ENCODE results near the gene TCTN2. TPM values are rescaled to one million over a fixed set of nuclear protein-coding genes. Genes with fewer than 3 reads are reported as not detected.

TCTN2 gene
- total and polyA plus RNA-seq, 10 of the 15 experiments (the other 5 are each of a cell fraction or from before 2014, with no cell fraction given) = 0.55 to 5.5 (median 3.3) TPM

DNA sequence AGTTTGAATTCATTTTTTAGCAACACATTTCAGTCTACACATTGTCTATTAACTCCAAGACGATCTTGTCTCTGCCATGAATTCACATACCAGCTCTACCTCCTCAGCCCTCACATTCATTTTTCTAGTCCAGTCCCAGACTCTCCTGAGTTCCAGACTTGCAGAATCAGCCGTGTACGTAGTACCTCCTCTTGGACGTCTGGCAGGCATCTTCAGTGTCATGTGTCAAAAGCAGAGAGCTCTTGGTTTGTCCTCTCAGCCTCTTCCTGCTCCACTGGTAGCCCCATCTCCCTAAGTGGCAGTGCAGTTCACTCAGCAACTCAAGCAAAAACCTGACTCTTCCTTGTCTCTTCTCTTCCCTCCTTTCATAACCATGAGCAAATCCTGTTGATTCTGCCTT, 14.5 kb upstream of the TCTN2 start (continued):
- no peak for TF ChIP-seq NFYB (IDR thresholded peaks at IDR 0.05; ENCODE audit: insufficient read depth, low read depth, low read length)
- no peak for TF ChIP-seq MTA2 (IDR thresholded peaks at IDR 0.05; ENCODE audit: low read depth)
- TF ChIP-seq HDAC2 (IDR thresholded peaks at IDR 0.05) = no peak
- TF ChIP-seq SMC3 (IDR thresholded peaks at IDR 0.05; ENCODE audit: borderline replicate concordance, low read length) = no peak
- TF ChIP-seq MYC (IDR thresholded peaks at IDR 0.05; ENCODE audit: insufficient read depth, insufficient read length, insufficient replicate concordance, low read length, severe bottlenecking) = no peak

DNA sequence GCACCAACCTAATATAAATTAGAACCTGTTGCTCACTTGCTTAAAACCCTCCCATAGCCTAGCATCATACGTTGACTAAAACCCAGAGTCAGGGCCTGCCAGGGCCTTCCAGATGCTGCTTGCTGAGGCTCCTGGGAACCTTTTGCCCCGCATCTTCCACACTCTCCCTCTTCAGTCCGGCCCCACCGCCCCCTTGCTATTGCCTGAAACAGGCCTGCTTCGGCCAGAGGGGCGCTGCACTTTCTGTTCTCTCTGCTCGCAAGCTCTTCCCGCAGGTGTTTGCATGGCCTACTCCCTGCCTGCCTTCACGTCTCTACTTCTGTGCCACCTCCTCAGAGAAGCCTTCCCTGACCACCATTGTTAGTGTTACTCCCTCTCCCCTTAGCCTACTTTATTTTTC, 13.7 kb upstream of the TCTN2 start:
- H3K9ac ChIP-seq (ENCODE audit: control insufficient read depth, insufficient read depth, low read length) = no peak overlapping the region
- no peak overlapping the region for H3K4me2 ChIP-seq (ENCODE audit: control insufficient read depth, insufficient read depth)
- no peaks in the 10 kb centered on the region for H3K9me3 ChIP-seq (replicated peaks; ENCODE audit: control insufficient read depth, insufficient read depth, low read length)
- no peaks in the 10 kb centered on the region for H3K79me2 ChIP-seq (ENCODE audit: control insufficient read depth, insufficient read depth, low read length)
- 97% methylated on average over 9 of the region's 9 CpGs for WGBS (ENCODE audit: insufficient coverage, insufficient replicate concordance, low lambda C conversion rate, missing lambda C conversion rate)
- H3K4me1 ChIP-seq (ENCODE audit: control insufficient read depth, insufficient read depth, low read length) = peaks cover 46% of the 10 kb centered on the region
- no peak overlapping the region for H2AFZ ChIP-seq (ENCODE audit: control insufficient read depth, low read depth, low read length)
- in situ Hi-C loops (cut with MboI) = no loop called here
- CTCF ChIA-PET = no interaction called here
- RAD21 ChIA-PET (ENCODE audit: unreplicated experiment) = interaction anchor here (0.7 to 1.2 kb wide), 3 partner anchors 17 to 27 kb away, joined by 3 read pairs; no protein-coding TSS in a partner anchor
- no peak for TF ChIP-seq POLR2A (IDR thresholded peaks at IDR 0.05; ENCODE audit: low read depth, low read length)
- TF ChIP-seq YBX1 (IDR thresholded peaks at IDR 0.05) = no peak
- TF ChIP-seq, protein P1, sequence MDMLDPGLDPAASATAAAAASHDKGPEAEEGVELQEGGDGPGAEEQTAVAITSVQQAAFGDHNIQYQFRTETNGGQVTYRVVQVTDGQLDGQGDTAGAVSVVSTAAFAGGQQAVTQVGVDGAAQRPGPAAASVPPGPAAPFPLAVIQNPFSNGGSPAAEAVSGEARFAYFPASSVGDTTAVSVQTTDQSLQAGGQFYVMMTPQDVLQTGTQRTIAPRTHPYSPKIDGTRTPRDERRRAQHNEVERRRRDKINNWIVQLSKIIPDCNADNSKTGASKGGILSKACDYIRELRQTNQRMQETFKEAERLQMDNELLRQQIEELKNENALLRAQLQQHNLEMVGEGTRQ (IDR thresholded peaks at IDR 0.05; ENCODE audit: borderline replicate concordance, low read depth, low read length) = no peak
- TF ChIP-seq CREM (IDR thresholded peaks at IDR 0.05; ENCODE audit: low read depth) = no peak
- TF ChIP-seq ZNF24 (IDR thresholded peaks at IDR 0.05) = no peak
- no peak for TF ChIP-seq USF1 (IDR thresholded peaks at IDR 0.05; ENCODE audit: borderline replicate concordance, extremely low read length, insufficient read depth, low read depth, low read length)
- TF ChIP-seq, protein P2, sequence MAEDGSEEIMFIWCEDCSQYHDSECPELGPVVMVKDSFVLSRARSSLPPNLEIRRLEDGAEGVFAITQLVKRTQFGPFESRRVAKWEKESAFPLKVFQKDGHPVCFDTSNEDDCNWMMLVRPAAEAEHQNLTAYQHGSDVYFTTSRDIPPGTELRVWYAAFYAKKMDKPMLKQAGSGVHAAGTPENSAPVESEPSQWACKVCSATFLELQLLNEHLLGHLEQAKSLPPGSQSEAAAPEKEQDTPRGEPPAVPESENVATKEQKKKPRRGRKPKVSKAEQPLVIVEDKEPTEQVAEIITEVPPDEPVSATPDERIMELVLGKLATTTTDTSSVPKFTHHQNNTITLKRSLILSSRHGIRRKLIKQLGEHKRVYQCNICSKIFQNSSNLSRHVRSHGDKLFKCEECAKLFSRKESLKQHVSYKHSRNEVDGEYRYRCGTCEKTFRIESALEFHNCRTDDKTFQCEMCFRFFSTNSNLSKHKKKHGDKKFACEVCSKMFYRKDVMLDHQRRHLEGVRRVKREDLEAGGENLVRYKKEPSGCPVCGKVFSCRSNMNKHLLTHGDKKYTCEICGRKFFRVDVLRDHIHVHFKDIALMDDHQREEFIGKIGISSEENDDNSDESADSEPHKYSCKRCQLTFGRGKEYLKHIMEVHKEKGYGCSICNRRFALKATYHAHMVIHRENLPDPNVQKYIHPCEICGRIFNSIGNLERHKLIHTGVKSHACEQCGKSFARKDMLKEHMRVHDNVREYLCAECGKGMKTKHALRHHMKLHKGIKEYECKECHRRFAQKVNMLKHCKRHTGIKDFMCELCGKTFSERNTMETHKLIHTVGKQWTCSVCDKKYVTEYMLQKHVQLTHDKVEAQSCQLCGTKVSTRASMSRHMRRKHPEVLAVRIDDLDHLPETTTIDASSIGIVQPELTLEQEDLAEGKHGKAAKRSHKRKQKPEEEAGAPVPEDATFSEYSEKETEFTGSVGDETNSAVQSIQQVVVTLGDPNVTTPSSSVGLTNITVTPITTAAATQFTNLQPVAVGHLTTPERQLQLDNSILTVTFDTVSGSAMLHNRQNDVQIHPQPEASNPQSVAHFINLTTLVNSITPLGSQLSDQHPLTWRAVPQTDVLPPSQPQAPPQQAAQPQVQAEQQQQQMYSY (CRISPR knock-in tag; IDR thresholded peaks at IDR 0.05) = no peak
- TF ChIP-seq TBL1XR1 (IDR thresholded peaks at IDR 0.05; ENCODE audit: low read depth, low read length) = no peak
- POLR2A ChIA-PET = interaction anchor here (0.6 to 6.8 kb wide), 3 partner anchors 22 to 293 kb away, joined by 3 to 56 read pairs (median 4); partner anchors contain the start of genes ATP6V0A2 and SBNO1
- ATAC-seq (no peak), DNase-seq (ENCODE audit: low read depth, low spot score) (no peak), FAIRE-seq (no peak)
- SMC1A ChIA-PET (ENCODE audit: uncharacterized antibody, unreplicated experiment) = interaction anchor here (0.7 to 2.4 kb wide), 5 partner anchors 12 to 218 kb away, joined by 3 to 13 read pairs (median 4); partner anchors contain the start of gene ATP6V0A2
- BruUV-seq (replicated peaks) = no TSS peak
- intact Hi-C loops (cut with micrococcal nuclease; ENCODE audit: unreplicated experiment) = loop anchor here (5.0 kb wide), 1 partner anchor 55 kb away; the partner anchor contains the start of gene ATP6V0A2
- H3K4me3 ChIP-seq = no peak overlapping the region
- H3K36me3 ChIP-seq (ENCODE audit: control insufficient read depth in 2 of 2, insufficient read depth in 2 of 2, low read length in 1 of 2) = peaks cover 5 to 11% of the 10 kb centered on the region in 2 experiments; a peak in 3 of 4 replicates
- no peaks in the 10 kb centered on the region for H3K27me3 ChIP-seq (replicated peaks in 1 of 2; ENCODE audit: control insufficient read depth in 2 of 2, insufficient read depth in 2 of 2, low read length in 1 of 2)
- H3K27ac ChIP-seq (ENCODE audit: control insufficient read depth, insufficient read depth) = no peak overlapping the region
- H4K20me1 ChIP-seq (ENCODE audit: control insufficient read depth, insufficient read depth) = no peaks in the 10 kb centered on the region
